GM21619 (cell line): ENCODE measurements around the gene MAGI1.
"Not testable (repeated sequence)": the region's sequence is repeated elsewhere in the genome, so short reads cannot be mapped to it uniquely, and the experiment has no call there.

Experiments
- ATAC-seq: cut with Tn5 transposase; IDR thresholded peaks from one replicate; pipeline ENCODE4 v1.9.1; 2021; ENCODE audit not compliant: unreplicated experiment

Gene MAGI1

GRCh38 chr3:65914740-65915367 is 123.9 kb downstream of the MAGI1 start:
- no peak for ATAC-seq

DNA sequence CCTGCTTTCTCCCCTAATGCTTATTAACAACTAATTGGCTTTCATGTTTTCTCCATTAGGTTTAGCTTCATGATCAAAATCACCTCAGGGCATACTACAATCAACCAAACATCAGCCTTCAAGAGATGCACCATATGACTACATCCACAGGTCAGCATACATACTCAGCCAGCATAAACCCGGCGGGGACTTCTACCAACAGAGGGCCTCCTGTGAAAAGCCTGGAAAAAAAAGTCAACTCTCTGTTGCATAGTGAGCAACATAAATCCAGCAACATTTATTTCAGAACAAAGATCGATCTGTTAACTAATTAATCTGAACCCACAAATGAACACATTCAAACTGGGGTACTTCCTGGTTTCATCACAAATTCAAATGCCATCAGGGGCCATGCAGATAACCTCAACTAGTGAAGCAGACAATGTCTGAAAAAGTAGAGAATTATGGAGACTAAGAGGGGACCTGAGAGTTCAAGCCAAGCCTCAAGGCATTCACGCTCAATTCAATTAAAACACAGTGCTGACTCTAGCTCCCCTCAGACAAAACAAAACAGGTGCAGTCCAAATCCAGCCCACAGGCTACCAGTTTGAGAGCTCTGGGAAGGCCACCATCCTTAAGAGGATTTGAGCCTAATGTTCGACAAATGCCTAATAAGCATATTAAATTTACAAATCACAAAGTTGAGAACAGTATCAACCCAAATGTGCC is 124.5 kb downstream of the MAGI1 start:
- no peak for ATAC-seq

DNA sequence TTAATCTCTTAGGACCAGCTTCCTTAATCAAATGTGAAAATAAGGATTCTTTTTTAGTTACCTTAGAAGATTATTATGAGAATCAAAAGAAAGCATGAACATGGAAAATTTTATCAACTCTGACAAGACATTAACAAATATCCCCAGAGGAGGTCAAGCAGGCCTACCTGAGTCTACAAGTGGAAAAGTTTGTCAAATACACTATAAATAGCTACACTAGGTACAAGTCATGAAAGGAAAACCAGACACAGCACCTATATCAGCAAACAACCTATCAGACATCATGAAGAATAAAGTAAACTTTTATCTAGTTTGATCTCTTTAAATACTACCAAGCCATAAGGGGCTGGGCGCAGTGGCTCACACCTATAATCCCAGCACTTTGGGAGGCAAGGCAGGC is 126.1 kb downstream of the MAGI1 start:
- no peak for ATAC-seq

GRCh38 chr3:65908588-65908987 is 130.1 kb downstream of the MAGI1 start:
- ATAC-seq: no peak

DNA sequence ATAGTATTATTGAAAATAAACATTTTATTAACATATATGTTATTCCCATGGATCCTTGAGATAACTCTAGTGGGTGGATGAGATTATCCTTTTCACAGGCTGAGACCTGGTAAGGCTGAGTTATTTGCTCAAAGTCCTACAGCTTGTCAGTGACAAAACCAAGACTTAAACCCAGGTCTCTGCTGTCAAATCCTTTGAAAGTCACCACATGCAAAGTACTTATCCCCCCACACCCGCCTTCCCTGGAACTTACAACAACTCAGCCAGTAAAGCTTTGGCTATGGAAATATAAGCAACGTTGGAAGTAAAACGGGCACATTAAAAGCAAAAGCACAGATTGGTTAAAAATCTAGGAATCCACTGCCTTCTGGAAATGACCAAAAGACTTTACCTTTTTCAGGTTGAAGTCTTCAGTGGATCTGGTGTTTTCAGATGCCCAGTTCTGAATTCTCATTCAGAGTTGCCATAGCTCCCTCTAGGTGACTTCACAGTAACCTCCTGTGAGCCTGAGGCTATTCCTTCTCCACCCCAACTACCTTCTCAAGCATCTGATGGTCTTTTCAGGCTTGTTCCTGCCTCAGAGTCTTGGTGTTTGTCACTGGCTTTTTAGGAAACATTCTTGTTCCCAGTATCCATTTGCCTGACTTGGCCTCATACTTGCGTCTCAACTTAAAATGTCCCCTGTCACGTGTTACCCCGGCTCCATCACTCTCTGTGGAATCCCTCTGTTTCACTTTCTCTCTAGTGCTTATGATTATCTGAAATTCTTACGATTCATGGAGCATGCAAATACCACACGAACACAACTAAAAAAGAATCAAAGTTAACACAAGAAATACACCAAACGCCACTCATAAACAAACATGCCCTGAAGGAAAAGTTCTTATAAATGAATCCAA is 131.2 kb downstream of the MAGI1 start:
- no peak for ATAC-seq

DNA sequence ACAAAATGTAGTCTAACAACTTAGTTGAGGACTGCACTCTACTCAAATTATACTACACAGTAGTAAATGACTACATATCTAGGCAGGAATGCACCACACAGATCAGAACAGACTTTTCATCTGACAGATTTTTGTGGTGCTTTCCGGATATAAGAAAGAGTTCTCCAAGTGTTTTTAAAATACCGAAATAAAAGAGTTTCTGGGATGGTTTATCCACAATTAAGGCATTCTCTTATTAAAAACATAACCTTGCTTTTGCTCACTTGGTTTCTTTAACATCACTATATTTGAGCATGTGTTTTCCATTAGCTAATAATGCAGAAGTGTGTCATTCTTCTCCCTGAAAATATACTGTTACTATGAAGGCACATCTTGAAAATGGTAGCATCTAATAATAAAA is 132.9 kb downstream of the MAGI1 start:
- no peak for ATAC-seq

- ATAC-seq: no peak
Observed at GRCh38 chr3:65904016-65904415, 134.7 kb downstream of the MAGI1 start.

- no peak for ATAC-seq
Observed at GRCh38 chr3:65902304-65902793, 136.4 kb downstream of the MAGI1 start.

GRCh38 chr3:65901226-65901625 is 137.5 kb downstream of the MAGI1 start:
- ATAC-seq: no peak

DNA sequence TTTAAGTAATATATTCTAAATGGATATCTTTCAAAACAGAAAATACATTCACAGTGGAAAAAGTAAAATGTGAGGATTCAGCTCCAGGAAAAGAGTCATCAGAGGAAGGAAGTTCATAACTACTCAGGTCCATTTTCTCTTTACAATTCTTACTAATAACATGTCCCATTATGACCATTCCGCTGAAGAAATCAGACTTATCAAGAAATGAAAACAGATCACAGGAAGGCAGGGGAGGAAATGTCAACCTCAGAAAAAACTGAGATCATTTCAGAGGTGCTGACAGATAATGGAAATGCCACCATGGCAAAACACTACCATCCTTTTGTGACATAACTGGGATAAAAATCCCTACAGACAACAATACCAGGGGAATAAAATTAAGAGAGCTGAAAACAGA is 139.5 kb downstream of the MAGI1 start:
- ATAC-seq: no peak

DNA sequence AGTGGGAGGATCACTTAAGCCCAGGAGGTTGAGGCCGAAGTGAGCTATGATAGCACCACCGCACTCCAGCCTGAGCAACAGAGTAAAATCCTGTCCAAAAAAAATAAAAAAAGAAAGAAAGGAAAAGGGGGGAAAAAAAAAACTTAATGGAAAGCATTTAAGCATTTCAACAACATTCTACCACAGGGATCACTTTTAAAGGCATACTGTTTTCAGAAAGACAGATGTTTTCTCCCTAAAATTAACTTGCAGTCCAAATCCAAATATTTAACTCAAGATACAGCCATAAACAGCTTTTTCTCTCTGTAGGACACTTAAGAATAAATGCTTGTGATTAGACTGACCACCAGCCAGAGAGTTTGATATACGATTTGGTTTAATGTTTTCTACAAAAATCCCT is 141.0 kb downstream of the MAGI1 start:
- ATAC-seq: no peak

GRCh38 chr3:65896321-65896720 is 142.4 kb downstream of the MAGI1 start:
- no peak for ATAC-seq

DNA sequence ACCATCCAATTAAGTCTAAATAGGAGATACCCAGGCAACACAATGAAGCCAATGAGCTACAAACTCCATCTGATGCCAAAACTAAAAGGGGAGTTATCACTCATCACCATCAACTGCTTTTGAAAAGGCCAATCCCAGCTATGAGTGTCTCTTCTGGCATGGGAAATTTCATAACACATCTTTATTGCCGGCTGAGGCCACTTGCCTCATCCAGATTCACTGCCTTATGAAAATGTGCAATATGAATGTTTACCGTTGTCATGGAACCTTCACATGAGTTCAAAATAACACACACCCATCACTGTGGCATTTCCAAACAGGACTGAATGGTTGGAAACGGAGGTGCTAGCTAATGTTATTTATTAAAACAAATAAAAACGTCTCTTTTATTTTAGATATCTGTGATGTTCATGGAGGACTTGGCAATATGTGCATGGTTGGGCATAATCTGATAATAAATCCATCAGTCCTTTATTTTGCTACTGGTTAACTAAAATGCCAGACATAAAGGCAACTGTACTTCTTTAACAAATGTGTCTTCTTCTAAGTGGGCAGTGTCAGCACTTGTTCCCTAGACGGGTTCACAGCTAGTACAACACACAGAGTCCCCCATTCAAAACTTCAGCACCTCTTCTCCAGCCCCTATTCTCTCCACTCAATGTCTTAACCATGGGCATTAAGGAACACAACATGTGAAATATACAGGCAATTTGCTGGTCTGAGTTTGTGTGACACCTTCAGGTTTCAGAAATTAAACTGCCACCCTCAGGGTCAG is 143.9 kb downstream of the MAGI1 start:
- no peak for ATAC-seq

DNA sequence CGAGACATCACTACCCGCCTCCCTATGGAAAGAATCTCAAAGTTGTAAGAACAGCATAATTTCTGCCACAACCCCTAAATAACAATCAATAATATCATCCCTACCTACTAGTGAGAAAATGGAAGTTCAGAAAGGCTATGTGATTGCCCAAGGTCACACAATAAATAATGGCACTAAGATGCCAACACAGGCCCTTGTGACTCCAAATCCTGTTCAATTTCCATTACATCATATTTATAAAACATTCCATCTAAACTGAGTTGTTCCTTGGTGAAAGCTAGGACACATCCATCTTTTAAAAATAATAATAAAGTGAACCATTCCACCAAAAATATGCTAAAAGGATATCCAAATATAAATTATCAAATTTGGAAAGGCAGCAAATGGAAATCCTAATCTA is 144.6 kb downstream of the MAGI1 start:
- ATAC-seq: no peak

- no peak for ATAC-seq
Observed at GRCh38 chr3:65893631-65894030, 145.1 kb downstream of the MAGI1 start.

- not testable (repeated sequence) for ATAC-seq
Observed at GRCh38 chr3:65891477-65891876, 147.2 kb downstream of the MAGI1 start.

DNA sequence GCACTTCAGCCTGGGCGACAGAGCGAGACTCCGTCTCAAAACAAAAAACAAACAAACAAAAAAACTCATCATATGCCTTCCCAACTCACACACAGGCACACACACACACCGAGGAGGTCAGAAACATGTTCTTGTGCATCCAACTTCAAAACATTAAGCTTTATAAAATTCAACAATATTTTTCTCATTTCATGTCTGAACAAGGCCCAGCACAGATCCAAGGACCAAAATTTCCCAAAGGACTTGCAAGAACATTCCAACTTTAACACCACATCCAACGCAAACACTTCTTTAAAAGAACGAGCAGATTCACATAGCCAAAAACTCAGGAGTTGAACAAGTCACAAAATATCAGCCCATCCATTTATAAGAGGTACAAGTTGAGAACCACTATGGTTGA is 148.4 kb downstream of the MAGI1 start:
- no peak for ATAC-seq

DNA sequence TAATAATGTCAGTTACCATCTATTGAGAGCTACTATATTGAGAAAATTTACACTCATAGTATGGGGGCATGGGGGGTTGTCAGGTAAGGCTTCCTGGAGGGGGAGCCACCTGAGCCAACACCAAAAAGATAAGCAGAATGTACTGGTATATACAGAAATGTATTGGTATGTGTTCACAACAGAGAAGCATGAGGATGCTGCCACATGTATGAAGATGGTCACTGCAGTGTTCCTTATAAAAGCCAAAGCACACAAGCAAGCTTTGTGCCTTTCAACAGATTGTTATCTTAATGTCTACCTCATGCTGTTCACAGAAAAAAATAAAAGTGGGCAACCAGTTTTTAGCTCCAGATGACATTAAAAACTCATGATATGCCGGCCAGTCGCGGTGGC is 149.0 kb downstream of the MAGI1 start:
- ATAC-seq: no peak

DNA sequence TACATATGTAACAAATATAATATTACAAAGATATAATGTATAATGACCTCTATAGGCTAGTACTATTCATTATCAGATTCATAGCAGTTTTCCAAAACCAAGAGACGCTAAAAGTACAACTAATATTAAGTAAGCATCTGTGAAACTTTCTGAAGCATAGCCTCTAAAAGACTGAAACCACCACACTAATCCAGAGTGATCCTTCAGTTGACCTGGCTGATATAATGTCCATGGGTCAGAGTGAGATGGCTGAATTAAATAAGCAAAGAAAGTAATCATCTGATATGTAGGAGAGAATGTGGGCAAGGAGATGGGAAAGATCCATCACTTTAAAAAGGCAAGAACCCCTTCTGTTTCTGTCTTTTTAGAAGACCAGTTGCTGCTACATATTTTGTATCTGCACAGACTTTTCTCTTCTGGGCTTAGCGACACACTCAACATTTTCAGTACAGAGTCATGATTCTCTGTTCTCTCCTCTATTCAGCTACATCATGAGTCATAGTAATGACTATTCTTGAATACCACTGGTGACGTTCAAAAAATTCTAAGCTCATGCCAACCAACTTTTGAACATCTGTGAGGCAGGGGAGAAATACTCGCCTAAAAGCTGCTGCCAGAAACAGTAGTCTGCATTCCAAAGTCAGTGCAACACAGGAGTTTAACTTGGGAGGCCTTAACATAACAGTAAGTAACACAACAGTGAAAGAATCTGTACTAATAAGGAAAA is 149.6 kb downstream of the MAGI1 start:
- ATAC-seq: no peak

DNA sequence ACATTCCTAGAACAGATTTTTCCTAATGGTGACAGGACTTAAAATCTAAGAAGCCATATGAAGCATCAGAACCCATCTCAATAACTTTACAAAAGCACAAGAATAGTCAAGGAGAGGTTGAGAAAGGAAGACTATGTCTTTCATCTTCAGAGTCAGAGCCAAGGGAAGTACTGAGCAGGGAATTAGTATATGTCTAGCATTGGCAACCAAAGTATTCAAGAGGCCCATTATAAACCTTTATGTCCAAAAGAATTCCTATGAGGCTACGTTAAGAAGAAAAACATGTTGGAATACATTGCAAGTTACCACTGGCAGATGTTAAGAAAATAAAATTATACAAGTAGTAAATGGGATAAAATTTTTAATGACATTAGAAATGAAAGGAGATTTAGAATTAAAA is 150.5 kb downstream of the MAGI1 start:
- no peak for ATAC-seq
